GM21529 (cell line): ENCODE data around the gene PDSS2.
"Not testable (repeated sequence)": the region's sequence is repeated elsewhere in the genome, so short reads cannot be mapped to it uniquely, and the experiment has no call there.

Source experiments
- ATAC-seq: cut with Tn5 transposase; IDR thresholded peaks from one replicate; pipeline ENCODE4 v1.9.1; 2021; ENCODE audit not compliant: unreplicated experiment

PDSS2 gene

DNA sequence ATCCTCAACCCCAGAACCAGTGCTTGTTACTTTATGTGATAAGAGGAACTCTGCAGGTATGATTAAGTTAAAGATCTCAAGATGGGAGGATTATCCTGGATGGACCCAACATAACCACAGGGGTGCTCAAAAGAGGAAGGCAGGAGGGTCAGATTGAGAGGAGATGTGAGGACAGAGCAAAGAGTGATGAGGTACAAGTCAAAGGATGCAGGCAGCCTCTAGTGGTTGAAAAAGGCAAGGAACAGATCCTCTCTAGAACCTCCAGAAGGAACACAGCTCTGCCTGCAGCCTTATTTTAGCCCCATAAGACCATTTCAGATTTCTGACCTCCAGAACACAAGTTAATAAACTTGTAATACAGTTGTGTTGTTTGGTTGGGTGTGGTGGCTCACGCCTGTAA is 41.2 kb downstream of the PDSS2 start:
- ATAC-seq: peak; percentile 56

DNA sequence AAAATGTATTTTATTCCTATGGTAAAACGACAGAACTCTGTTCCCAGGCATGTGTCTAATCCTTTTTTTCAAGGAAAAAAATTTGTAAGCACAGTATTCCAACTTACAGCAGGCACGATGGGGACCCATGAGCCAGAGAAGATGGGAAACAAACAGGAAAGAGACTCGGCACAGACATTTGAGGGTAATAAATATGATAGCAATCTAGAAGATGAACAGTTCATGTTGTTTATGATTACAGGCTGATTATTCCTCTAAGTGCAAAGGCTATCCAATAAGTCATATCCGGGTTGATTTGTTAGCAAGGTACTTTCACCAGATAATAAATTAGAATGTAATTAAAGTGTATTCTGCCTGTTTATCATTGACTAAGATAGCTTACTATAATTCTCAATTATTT is 43.2 kb downstream of the PDSS2 start:
- no peak for ATAC-seq

DNA sequence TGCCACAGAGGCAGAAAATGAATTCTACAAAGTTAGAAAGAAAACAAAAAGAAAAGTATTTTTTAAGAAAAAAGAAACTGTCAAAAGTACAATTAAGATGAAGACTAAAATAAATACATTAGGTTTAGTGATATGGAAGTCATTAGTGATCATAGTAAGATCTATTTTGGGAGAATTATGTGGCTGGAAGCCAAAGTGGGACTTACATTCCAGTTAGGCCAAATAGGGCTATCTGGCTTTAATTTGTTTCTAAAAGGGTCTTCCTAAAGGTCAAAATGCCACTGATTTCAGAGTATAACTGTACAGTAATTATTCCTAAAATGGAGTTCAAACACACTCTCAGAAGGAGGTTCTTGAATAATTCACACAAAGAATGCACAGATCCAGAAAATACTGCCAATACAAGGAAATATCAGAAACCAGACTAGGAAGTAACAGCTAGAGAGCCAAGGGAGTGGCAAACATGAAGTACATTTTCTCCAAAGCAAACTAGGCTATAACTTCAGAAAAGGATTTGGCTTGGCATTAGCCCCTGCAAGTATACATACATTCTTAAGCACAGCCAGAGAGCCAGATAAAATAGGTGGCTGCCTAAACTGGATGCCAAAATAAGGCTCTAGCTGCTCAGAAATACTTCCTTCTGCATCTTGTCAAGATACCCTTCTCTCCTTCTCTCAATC is 45.3 kb downstream of the PDSS2 start:
- no peak for ATAC-seq

DNA sequence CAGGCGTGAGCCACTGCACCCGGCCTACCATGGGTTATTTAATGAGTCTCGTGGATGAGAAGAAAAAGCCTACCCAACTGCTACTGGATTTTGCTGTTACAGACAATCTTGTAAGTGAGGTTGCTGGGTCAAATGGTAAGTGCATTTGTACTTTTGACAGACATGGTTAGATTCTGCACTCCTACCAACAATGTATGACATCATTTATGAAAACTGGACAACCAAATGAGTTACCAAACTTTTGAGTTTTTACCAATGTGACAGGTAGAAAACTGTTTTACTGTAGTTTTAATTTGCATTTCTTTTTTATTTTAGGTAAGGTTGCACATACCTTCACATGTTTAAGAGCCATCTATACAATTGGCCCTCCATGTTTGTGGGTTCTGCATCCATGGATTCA is 48.2 kb downstream of the PDSS2 start:
- ATAC-seq: no peak

DNA sequence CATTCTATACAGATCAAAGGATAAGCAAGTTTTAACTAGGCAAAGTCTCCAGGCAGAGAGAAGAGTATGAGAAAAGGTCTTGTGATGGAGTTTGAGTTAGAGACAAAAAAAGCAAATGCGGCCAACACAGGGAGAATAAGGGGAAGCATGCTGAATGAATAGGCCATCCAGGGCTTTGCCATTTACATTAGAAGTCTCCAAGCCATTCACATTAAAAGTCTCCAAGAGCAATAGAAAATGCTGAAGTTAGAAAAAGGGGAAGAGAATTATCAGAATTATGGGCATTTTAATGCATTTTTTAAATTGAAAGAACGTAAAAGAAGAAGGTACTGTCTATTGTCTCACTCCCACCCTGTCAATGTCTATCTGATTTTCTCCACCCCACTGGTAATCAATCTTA is 49.4 kb downstream of the PDSS2 start:
- no peak for ATAC-seq

DNA sequence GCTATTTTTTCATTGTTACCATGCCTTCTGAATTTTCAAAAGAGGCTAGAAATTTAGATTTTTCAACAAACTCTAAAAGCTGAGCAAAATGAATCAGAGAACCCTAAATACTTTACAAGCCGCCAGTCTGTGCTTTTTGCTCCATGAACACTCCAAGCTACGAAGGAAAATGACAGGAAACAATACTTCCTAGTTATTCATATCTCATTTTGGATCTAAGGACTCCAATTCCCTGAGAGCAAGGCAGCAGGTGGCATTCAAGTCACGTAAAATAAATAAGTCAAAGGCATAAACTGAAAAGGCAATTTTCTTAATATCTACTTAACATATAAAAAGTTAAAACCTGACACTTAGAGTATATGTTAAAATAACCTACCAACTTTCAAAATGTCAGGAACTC is 50.6 kb downstream of the PDSS2 start:
- no peak for ATAC-seq

DNA sequence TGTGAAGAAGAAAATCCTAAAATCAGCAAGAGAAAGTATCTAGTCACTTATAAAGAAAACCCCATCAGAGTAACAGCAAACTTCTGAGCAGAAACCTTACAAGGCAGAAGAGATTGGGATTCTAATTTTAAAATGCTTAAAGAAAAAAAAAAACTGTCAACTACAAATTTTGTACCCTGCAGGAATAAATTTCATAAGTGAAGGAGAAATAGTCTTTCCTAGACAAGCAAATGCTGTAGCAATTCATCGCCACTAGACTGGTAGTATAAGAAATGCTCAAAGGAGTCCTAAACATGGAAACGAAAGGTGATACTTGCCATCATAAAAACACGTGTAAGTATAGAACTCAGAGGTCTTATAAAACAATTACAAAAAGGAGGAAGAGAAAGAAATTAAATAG is 54.4 kb downstream of the PDSS2 start:
- ATAC-seq: no peak

DNA sequence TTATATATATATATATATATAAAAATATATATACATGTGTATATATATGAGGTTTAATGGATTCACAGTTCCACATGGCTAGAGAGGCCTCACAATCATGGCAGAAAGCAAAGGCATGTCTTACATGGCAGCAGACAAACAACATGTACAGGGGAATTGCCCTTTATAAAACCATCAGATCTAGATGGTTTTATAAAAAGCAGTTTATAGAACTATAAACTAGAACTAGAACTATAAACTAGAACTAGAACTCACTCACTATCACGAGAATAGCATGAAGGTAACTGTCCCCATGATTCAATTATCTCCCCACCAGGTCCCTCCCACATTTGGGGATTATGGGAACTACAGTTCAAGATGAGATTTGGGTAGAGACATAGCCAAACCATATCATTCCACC is 56.8 kb downstream of the PDSS2 start:
- no peak for ATAC-seq

DNA sequence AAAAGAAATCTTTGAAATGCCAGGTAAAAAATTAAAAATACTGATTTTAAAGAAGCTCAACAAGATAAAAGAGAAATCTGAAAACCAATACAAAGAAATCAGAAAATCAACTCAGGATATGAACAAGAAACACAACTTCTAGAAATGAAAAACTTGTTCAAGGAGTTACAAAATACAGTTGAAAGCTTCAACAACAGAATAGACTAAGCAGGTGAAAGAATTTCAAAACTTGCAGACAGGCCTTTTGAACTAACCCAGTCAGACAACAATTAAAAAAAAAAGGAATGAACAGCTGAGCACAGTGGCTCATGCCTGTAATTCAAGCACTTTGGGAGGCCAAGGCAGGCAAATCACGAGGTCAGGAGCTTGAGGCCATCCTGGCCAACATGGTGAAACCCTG is 57.8 kb downstream of the PDSS2 start:
- no peak for ATAC-seq

DNA sequence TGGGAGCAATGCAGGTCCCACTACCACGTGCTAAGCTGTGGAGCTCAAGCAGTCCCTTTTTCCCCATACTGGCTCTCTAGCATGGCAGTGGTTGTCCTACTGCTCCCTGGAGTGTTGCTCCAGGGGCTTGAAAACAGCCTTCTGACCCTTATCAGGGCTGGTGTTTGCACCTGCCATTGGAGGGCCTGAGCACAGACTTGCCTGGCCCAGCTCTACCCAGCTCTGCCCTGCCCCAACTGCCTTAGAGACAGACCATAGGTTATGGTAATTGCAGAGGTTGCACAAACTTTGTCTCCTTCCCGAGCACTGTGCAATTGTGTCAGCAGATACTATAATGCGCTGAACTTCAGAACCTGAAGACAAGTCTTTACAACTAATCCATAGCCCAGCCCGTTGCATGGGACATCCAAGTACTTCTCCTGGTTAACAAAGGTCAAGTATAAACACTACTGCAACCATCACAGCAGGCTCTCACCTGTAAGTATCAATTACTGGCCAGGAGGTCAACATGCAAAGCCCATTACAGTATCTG is 58.7 kb downstream of the PDSS2 start:
- no peak for ATAC-seq

DNA sequence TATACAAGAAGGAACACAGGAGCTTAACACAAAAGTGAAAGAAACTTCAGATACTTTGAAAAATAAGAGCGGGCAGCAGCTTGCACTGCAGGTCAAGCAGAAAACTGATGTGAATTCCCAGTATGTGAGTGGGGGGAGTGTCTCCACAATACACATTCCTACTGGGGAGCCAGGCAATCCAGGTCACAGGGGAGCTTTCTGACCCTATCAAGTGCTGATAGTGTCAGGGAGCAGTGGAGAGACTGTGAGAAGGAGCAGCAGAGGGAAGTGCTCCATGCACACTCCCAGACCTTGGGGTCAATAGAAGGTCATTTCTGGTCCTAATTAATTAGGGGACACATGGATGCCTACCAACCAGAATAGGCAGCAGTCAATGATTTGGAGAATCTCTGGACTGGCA is 59.4 kb downstream of the PDSS2 start:
- no peak for ATAC-seq

DNA sequence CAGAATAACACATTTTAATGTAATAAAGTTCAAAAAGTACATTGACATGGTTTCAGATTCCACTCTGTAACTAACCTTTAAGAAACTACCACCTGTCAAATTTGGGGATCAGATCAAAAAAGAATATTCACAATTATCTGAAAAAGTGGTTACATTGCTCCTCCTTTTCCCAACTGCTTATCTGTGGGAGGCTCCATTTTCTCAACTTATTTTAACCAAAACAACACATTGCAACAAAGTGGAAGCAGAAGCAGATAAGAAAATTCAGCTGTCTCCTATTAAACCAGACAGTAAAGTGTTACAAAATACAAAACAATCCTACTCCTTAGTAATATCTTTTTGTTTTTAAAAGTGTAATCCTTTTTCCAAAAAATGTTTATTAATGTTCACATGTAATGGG is 61.4 kb downstream of the PDSS2 start:
- no peak for ATAC-seq

DNA sequence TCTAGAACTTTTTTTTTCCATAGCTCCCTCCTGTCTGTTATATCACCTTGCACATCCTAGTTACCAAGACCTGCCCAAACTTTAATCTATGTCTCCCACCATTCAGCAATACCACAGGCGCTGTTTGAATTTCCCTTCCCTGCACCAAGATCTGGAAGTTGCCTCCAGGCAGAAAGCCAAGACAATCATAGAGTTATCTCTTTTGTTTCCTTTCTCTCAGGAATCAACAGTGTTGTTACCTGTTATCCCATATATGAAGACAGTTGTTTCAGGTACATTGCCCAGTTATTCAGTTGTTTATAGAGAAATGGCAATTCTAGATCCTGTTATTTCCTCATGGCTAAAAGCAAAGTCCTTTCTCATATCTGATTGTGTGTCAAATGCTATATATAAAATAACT is 63.2 kb downstream of the PDSS2 start:
- no peak for ATAC-seq

DNA sequence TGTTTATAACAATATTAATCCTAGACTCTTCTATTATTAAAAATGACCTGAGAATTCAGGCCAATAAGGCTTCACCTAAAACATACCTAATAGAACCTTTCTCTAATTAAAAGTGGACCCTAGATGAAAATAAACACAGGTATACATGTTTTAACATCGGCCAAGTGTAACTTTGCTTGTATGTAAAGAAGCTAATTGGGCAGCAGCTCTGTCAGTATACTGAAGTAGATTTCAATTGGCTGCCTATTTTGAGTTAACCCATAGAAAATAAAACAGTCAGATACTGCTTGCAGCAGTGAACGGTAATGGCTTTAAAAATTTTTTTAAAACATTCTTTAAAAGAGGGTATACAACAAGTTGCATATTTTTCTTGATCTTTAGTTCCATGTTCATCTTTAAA is 67.3 kb downstream of the PDSS2 start:
- no peak for ATAC-seq

DNA sequence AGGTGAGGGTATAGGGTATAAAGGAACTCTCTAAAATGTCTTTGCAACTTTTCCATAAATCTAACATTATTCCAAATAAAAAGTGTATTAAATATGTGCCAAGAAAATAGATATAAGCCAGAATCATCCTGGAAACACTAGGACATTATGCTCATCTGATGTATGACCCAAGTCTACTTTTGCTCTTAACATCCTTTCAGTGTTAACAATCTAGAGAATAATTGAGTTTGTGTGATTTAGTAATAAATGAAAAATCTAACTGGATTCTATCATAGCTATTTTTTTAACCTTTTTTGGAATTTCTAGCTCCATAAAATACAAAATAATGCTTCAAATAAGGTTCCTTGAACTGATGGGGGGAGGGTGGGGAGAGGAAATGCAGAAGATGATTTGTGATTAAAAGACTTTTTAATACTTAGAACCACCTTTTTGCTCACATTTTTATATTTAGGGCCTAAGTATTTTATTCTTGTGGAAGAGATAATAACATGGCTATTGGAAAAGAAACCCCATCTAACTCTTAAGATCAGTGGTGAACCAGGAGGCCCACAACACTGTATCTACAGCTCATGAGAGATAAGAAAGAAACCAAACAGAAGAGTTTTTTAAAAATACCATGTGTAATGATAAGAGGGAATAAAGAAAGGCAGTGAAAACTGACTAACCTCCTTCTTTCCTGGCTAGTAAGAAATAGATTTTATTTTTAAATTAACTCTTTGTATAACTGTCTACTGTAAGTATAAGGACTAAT is 68.5 kb downstream of the PDSS2 start:
- ATAC-seq: no peak

DNA sequence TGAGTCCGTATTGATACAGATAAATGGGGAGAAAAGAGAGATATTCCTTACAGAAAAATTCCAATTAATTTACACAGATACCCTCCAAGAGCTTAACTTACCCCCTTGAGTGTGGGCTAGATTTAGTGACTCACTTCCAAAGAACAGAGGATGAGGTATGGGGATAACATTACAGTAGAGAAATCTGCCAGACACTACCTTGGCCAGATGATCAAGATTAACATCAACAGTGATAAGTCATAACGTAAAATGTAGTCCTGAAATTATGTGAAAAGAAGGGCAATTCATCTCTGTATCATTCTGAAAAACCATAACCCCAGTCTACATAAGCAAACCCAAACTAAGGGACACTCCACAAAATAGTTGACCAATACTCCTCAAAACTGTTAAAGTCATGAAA is 69.3 kb downstream of the PDSS2 start:
- ATAC-seq: no peak

DNA sequence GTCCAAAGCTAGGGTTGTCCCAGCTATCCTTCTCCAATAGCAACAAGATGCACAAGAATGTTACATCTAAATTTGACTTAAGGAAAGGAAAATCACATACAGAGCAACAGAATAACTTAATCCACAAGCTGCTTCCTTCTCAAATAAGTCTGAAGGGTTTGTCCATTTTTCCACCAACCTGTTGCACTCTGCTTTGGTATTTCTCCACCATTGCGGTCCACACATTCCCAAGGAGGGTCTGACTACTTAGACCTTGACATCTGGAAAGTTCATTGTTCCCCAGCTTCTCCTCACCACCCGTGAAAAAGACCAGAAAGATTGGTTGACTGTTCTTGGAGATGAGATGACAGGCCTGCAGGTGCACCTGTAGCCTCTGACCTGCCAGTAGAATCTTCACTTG is 72.5 kb downstream of the PDSS2 start:
- no peak for ATAC-seq

DNA sequence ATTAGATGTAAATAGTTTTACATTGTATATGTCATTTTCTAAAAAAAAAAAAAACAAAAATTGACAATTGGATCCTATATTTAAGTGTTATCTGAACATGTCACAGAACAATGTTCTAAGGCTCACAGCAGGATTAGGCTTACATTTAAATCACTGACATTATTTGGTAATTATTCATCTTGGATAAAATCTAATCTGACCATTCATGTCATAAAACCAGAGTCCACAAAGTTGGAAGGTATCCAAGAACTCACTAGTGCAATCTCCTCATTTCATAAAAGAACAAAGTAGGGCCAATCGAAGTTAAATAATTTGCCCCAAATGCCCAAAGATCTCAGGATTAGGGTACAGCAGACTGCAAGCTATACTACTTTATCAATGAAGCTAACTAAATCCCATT is 73.0 kb downstream of the PDSS2 start:
- no peak for ATAC-seq

DNA sequence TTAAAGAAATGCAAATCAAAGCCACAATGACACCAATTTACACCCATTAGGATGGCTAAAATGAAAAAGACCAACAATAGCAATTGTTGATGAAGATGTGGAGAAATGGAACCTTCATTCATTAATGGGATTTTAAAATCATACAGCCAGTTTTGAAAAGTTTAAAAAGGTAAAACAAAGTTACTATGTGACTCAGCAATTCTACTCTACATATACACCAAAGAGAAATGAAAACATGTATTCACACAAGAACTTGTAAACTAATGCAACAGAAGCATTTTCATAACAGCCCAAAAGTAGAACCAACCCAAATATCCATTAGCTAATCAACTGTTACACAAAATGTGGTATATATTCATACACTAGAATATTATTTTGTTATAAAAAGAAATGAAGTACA is 75.7 kb downstream of the PDSS2 start:
- no peak for ATAC-seq

DNA sequence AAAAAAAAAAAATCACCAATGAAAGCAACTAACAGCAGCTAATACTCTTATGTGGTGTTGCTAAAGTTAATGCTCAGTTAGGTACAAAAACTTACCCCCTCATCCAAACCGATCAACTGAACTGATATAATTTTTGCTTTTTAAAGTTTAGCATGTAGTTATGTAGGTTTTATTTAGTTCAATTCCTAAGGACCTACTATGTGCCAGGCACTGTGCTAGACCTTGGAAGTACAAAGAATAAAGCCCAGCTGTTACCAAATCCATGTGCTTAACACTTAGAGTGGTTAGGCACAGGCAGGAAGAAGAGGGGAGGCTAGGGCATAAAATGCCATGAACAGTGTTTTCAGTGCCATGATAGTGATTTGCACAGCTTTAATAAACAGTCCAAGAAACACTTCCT is 85.1 kb downstream of the PDSS2 start:
- no peak for ATAC-seq

DNA sequence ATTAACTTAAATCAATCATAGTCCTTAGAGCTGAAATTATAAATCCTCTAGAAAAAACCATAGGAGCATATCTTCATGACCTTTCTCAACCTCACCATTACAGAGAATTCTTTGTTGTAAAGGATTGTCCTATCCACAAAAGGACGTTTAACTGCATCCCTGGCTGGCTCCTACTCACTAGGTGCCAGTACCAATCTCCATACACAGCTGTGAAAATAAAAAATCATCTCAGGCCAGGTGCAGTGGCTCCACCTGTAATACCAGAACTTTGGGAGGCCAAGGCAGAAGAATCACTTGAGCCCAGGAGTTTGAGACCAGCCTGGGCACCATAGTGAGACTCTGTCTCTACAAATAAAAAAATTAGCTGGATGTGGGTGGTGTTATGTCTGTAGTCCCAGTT is 89.9 kb downstream of the PDSS2 start:
- ATAC-seq: no peak

DNA sequence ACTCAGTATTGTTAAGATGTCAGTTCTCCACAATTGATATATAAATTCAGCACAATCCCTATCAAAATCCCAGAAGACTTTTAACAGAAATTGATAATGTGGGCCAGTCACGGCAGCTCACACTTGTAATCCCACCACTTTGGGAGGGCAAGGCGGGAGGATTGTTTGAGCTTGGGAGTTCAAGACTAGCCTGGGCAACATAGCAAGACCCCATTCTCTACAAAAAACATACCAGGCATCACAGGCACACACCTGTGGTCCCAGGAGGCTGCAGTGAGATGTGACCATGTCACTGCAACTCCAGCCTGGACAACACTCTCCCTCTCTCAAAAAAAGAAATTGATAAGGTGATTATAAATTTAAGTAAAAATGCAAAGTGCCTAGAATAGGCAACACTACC is 90.9 kb downstream of the PDSS2 start:
- ATAC-seq: no peak

DNA sequence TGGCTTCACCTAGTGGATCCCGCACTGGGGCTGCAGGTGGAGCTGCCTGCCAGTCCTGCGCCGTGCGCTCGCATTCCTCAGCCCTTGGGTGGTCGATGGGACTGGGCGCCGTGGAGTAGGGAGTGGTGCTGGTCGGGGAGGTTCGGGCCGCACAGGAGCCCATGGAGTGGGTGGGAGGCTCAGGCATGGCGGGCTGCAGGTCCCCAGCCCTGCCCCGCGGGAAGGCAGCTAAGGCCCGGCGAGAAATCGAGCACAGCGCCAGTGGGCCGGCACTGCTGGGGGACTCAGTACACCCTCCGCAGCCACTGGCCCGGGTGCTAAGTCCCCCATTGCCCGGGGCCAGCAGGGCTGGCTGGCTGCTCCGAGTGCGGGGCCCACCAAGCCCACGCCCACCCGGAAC is 95.2 kb downstream of the PDSS2 start:
- not testable (repeated sequence) for ATAC-seq
